ENCODE measurements around the gene THNSL1.

Gene THNSL1

DNA sequence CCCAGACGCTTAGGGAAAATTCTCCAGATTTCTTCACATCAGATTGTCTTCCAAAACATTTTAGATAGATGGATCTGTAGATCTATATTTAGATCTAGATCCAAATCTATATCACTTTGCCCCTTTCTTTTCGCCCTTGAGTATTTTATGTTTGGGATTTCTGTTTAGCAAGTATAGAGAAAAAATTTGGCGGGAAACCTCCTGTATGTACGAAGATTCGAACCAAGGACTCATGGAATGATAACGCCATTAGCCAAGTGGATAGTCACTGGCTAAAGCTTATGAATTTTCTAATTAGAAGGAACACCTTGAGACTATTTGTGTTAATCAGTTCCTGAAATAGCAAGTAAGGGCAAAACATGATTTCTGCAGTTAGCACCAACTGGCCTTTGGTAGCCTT is 1.2 kb downstream of the THNSL1 start:
- in situ Hi-C loops (cut with HindIII; ENCODE audit: low sequenced_read_pairs) = no loop called here
- DNase-seq (ENCODE audit: low read depth, low spot score) = no peak
- H3K4me3 ChIP-seq (ENCODE audit: low read depth, low read length) = peak overlapping the region; percentile 69

DNA sequence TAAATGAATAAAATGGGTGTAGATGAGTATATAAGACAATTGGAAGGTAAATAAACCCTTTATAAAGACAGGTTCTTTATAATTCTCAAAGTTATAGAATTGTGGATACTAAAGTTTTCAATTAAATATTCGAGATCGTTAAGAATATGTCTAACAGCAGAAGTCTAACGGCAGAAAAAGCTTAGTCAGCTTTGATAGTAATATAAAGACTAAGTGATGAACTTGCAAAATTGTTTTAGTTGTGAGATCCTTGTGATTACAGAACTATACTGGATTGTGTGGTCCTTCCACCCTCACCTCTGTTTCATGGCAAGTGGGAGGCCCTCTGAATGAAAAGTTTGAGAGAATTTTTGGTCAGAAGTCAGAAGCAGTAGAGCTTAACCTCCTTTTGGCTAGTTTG is 2.3 kb downstream of the THNSL1 start:
- DNase-seq (ENCODE audit: low read depth, low spot score) = no peak
- in situ Hi-C loops (cut with HindIII; ENCODE audit: low sequenced_read_pairs) = no loop called here
- H3K4me3 ChIP-seq (ENCODE audit: low read depth, low read length) = no peak overlapping the region
- TF ChIP-seq, protein P1, sequence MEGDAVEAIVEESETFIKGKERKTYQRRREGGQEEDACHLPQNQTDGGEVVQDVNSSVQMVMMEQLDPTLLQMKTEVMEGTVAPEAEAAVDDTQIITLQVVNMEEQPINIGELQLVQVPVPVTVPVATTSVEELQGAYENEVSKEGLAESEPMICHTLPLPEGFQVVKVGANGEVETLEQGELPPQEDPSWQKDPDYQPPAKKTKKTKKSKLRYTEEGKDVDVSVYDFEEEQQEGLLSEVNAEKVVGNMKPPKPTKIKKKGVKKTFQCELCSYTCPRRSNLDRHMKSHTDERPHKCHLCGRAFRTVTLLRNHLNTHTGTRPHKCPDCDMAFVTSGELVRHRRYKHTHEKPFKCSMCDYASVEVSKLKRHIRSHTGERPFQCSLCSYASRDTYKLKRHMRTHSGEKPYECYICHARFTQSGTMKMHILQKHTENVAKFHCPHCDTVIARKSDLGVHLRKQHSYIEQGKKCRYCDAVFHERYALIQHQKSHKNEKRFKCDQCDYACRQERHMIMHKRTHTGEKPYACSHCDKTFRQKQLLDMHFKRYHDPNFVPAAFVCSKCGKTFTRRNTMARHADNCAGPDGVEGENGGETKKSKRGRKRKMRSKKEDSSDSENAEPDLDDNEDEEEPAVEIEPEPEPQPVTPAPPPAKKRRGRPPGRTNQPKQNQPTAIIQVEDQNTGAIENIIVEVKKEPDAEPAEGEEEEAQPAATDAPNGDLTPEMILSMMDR (IDR thresholded peaks at IDR 0.05; ENCODE audit: low read depth, low read length) = no peak

More for the DNA sequence above, 1.2 kb downstream of the THNSL1 start:
- TF ChIP-seq, protein P1 (IDR thresholded peaks at IDR 0.05; ENCODE audit: low read depth, low read length) = no peak

DNA sequence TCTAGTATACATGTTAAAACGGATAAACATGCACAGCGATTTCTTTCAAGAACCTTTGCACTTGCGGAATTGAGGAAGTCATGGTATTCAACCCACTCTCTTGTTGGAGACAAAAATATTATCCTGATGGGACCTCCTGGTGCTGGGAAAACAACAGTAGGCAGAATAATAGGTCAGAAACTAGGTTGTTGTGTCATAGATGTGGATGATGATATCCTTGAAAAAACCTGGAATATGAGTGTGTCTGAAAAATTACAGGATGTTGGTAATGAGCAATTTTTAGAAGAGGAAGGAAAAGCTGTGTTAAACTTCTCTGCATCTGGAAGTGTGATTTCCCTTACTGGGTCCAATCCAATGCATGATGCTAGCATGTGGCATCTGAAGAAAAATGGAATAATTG is 6.9 kb downstream of the THNSL1 start:
- peak; percentile 73 for DNase-seq (ENCODE audit: low read depth, low spot score)
- in situ Hi-C loops (cut with HindIII; ENCODE audit: low sequenced_read_pairs) = no loop called here
- H3K4me3 ChIP-seq (ENCODE audit: low read depth, low read length) = no peak overlapping the region

DNA sequence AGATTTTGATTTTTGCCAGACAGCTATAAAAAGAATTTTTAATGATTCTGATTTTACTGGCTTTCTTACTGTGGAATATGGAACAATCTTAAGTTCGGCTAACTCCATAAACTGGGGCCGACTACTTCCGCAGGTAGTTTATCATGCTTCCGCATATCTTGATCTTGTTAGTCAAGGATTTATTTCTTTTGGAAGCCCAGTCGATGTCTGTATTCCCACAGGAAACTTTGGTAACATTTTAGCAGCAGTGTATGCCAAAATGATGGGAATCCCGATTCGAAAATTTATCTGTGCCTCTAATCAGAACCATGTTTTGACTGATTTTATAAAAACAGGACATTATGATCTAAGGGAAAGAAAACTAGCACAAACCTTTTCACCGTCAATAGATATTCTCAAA is 8.1 kb downstream of the THNSL1 start:
- no peak for DNase-seq (ENCODE audit: low read depth, low spot score)
- TF ChIP-seq, protein P1 (IDR thresholded peaks at IDR 0.05; ENCODE audit: low read depth, low read length) = no peak
- in situ Hi-C loops (cut with HindIII; ENCODE audit: low sequenced_read_pairs) = no loop called here
- H3K4me3 ChIP-seq (ENCODE audit: low read depth, low read length) = no peak overlapping the region

More for the DNA sequence above, 6.9 kb downstream of the THNSL1 start:
- TF ChIP-seq, protein P1 (IDR thresholded peaks at IDR 0.05; ENCODE audit: low read depth, low read length) = no peak

DNA sequence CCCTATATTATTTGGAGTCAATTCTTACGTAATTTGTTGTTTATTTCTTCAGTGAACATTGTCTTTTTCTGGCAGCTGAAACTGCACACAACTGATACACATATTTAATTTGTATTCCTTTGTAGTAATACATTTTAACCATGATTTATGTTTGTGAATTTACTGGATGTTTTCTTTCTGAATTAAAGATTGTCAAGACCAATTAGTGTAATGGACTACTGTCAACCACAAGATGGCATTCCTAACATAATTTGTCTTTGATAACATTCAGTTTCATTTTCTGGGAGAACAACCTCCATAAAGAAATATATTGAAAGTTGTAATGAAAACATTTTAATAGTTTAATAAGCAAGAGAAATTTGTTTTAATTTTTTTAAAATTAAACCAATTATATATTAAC is 10.1 kb downstream of the THNSL1 start:
- in situ Hi-C loops (cut with HindIII; ENCODE audit: low sequenced_read_pairs) = no loop called here
- TF ChIP-seq, protein P1 (IDR thresholded peaks at IDR 0.05; ENCODE audit: low read depth, low read length) = no peak
- DNase-seq (ENCODE audit: low read depth, low spot score) = peak; percentile 25

GRCh38 chr10:25028711-25029110 is 12.3 kb downstream of the THNSL1 start:
- in situ Hi-C loops (cut with HindIII; ENCODE audit: low sequenced_read_pairs) = no loop called here
- no peak overlapping the region for H3K4me3 ChIP-seq (ENCODE audit: low read depth, low read length)
- TF ChIP-seq, protein P1 (IDR thresholded peaks at IDR 0.05; ENCODE audit: low read depth, low read length) = no peak
- DNase-seq (ENCODE audit: low read depth, low spot score) = no peak

More for the DNA sequence above, 10.1 kb downstream of the THNSL1 start:
- no peak overlapping the region for H3K4me3 ChIP-seq (ENCODE audit: low read depth, low read length)

GRCh38 chr10:25029519-25029918 is 13.1 kb downstream of the THNSL1 start:
- DNase-seq (ENCODE audit: low read depth, low spot score) = no peak
- in situ Hi-C loops (cut with HindIII; ENCODE audit: low sequenced_read_pairs) = no loop called here
- TF ChIP-seq, protein P1 (IDR thresholded peaks at IDR 0.05; ENCODE audit: low read depth, low read length) = no peak
- no peak overlapping the region for H3K4me3 ChIP-seq (ENCODE audit: low read depth, low read length)
